Hepatocyte (in vitro differentiated cells): ENCODE measurements around the gene MOG. TPM values are rescaled to one million over a fixed set of nuclear protein-coding genes. Genes with fewer than 3 reads are reported as not detected.

ENCODE experiments used
- DNase-seq: peaks from one replicate; pipeline ENCODE4 v3.0.0-alpha.2; 2016; ENCODE audit warnings: low spot score
- H2AFZ ChIP-seq: fragments of 200-600 bp; sonication (generic); 2 replicates; pipeline ENCODE4 v1.6.0; 2016; ENCODE audit warnings: antibody characterized with exemption, mild to moderate bottlenecking
- H3K27ac ChIP-seq: fragments of 200-600 bp; sonication (generic); 2 replicates; pipeline ENCODE4 v1.5.1; 2016; ENCODE audit warnings: mild to moderate bottlenecking
- H3K27me3 ChIP-seq: fragments of 200-600 bp; sonication (generic); 2 replicates; pipeline ENCODE4 v1.6.1; 2016
- H3K36me3 ChIP-seq: fragments of 200-600 bp; sonication (generic); replicated peaks from 2 replicates; pipeline ENCODE4 v1.5.1; 2016; ENCODE audit warnings: low read depth; ENCODE audit not compliant: insufficient read depth
- H3K4me1 ChIP-seq: fragments of 200-600 bp; sonication (generic); 2 replicates; pipeline ENCODE4 v1.5.1; 2016; ENCODE audit warnings: mild to moderate bottlenecking, moderate library complexity; ENCODE audit not compliant: insufficient read depth
- H3K4me2 ChIP-seq: fragments of 200-600 bp; sonication (generic); 2 replicates; pipeline ENCODE4 v1.6.0; 2016
- H3K4me3 ChIP-seq: fragments of 200-600 bp; sonication (generic); 2 replicates; pipeline ENCODE4 v1.5.1; 2016; ENCODE audit warnings: mild to moderate bottlenecking
- H3K79me2 ChIP-seq: fragments of 200-600 bp; sonication (generic); 2 replicates; pipeline ENCODE4 v1.6.0; 2017; ENCODE audit warnings: mild to moderate bottlenecking
- H3K9me2 ChIP-seq: fragments of 200-600 bp; sonication (generic); replicated peaks from 2 replicates; pipeline ENCODE4 v1.6.0; 2017; ENCODE audit warnings: mild to moderate bottlenecking; ENCODE audit not compliant: insufficient read depth
- H3K9me3 ChIP-seq: fragments of 200-600 bp; sonication (generic); 2 replicates; pipeline ENCODE4 v1.5.1; 2016; ENCODE audit warnings: low read depth, mild to moderate bottlenecking
- H4K20me1 ChIP-seq: fragments of 200-600 bp; sonication (generic); 2 replicates; pipeline ENCODE4 v1.6.0; 2016; ENCODE audit warnings: mild to moderate bottlenecking; ENCODE audit not compliant: insufficient read depth, poor library complexity, severe bottlenecking
- CTCF ChIP-seq: fragments of 200-600 bp; sonication (generic); IDR thresholded peaks from 2 replicates; pipeline ENCODE4 v1.5.1; 2016; ENCODE audit warnings: antibody characterized with exemption, mild to moderate bottlenecking; ENCODE audit not compliant: poor library complexity
- EZH2 ChIP-seq: fragments of 200-600 bp; sonication (generic); IDR thresholded peaks from 2 replicates; pipeline ENCODE4 v1.6.1; 2016; ENCODE audit warnings: antibody characterized with exemption, mild to moderate bottlenecking, borderline replicate concordance
- EZH2phosphoT487 ChIP-seq: fragments of 200-600 bp; sonication (generic); IDR thresholded peaks from one replicate; pipeline ENCODE4 v1.6.1; 2018; ENCODE audit warnings: antibody characterized with exemption, mild to moderate bottlenecking, low read depth, moderate library complexity; ENCODE audit not compliant: unreplicated experiment, severe bottlenecking
- WGBS: methylation state at CpG from one replicate; pipeline ENCODE4 v1.1.6; 2016; ENCODE audit warnings: low lambda C conversion rate; ENCODE audit errors: missing lambda C conversion rate; 5-methylcytosine and 5-hydroxymethylcytosine counted together
- polyA plus RNA-seq: library from polyadenylated mRNA; unstranded; fragments of >200 nt; fragmentation: Nextera tagmentation; extraction: Ambion mirVana; gene quantifications from 2 replicates; pipeline ENCODE4 v1.2.1, GENCODE V29; 2016
- total RNA-seq: library from RNA; depleted of rRNA; stranded (reverse); fragments of >200 nt; gene quantifications from 2 replicates; pipeline ENCODE4 v1.2.3, GENCODE V29; 2014

The MOG gene
- total RNA-seq (not detected in 2 replicates), polyA plus RNA-seq (not detected in 2 replicates)

- H3K27me3 ChIP-seq: peaks cover 6% of the 10 kb centered on the region
- H4K20me1 ChIP-seq: no peaks in the 10 kb centered on the region
- H3K4me2 ChIP-seq: no peak within 1 kb of the TSS
- H3K9me3 ChIP-seq: no peaks in the 10 kb centered on the region
- H3K36me3 ChIP-seq: no peaks in the 10 kb centered on the region
- no peak within 1 kb of the TSS for H3K4me3 ChIP-seq
- no peak for DNase-seq
- H3K4me1 ChIP-seq: no peaks in the 10 kb centered on the region
- no peak within 1 kb of the TSS for H3K27ac ChIP-seq
- H3K79me2 ChIP-seq: no peaks in the 10 kb centered on the region
- no peak within 1 kb of the TSS for H2AFZ ChIP-seq
- WGBS: 87% methylated on average over 4 of the region's 4 CpGs
- TF ChIP-seq CTCF: no peak
- no peak for TF ChIP-seq EZH2
- no peak for TF ChIP-seq EZH2phosphoT487
- H3K9me2 ChIP-seq: no peaks in the 10 kb centered on the region
Observed at GRCh38 chr6:29656798-29657197, at the start of gene MOG. Gene MOG, plus strand, starts transcription at chr6:29657092. Its CDS starts 118 bp downstream, at chr6:29657210.

- H3K27ac ChIP-seq: no peak overlapping the region
- H3K79me2 ChIP-seq: no peaks in the 10 kb centered on the region
- no peak overlapping the region for H2AFZ ChIP-seq
- TF ChIP-seq CTCF: no peak
- H4K20me1 ChIP-seq: no peaks in the 10 kb centered on the region
- no peaks in the 10 kb centered on the region for H3K4me1 ChIP-seq
- DNase-seq: no peak
- no peaks in the 10 kb centered on the region for H3K36me3 ChIP-seq
- H3K9me3 ChIP-seq: no peaks in the 10 kb centered on the region
- H3K4me2 ChIP-seq: no peak overlapping the region
- H3K9me2 ChIP-seq: no peaks in the 10 kb centered on the region
- no peaks in the 10 kb centered on the region for H3K27me3 ChIP-seq
- no peak overlapping the region for H3K4me3 ChIP-seq
Observed at GRCh38 chr6:29608131-29608530, 48.8 kb upstream of the MOG start.

GRCh38 chr6:29610540-29610939, 46.4 kb upstream of the MOG start:
- H3K4me1 ChIP-seq: no peaks in the 10 kb centered on the region
- no peaks in the 10 kb centered on the region for H3K9me3 ChIP-seq
- H3K9me2 ChIP-seq: no peaks in the 10 kb centered on the region
- no peaks in the 10 kb centered on the region for H3K27me3 ChIP-seq
- H4K20me1 ChIP-seq: no peaks in the 10 kb centered on the region
- H3K36me3 ChIP-seq: no peaks in the 10 kb centered on the region
- no peak overlapping the region for H3K4me2 ChIP-seq
- H2AFZ ChIP-seq: no peak overlapping the region
- no peaks in the 10 kb centered on the region for H3K79me2 ChIP-seq
- 80% methylated on average over 4 of the region's 4 CpGs for WGBS
- DNase-seq: no peak
- no peak for TF ChIP-seq CTCF
- TF ChIP-seq EZH2: no peak
- no peak for TF ChIP-seq EZH2phosphoT487
- no peak overlapping the region for H3K27ac ChIP-seq
- no peak overlapping the region for H3K4me3 ChIP-seq

- Histone ChIP-seq H3K27ac (no peak overlapping the region), H3K4me3 (no peak overlapping the region), H3K27me3 (no peaks in the 10 kb centered on the region), H3K36me3 (no peaks in the 10 kb centered on the region), H3K79me2 (no peaks in the 10 kb centered on the region), H4K20me1 (no peaks in the 10 kb centered on the region), H3K9me2 (no peaks in the 10 kb centered on the region), H3K9me3 (no peaks in the 10 kb centered on the region), H3K4me1 (no peaks in the 10 kb centered on the region), H3K4me2 (no peak overlapping the region), H2AFZ (no peak overlapping the region)
- WGBS: 89% methylated on average over 4 of the region's 4 CpGs
- no peak for TF ChIP-seq CTCF
- no peak for TF ChIP-seq EZH2
- TF ChIP-seq EZH2phosphoT487: no peak
- DNase-seq: no peak
Observed at GRCh38 chr6:29611426-29611825, 45.5 kb upstream of the MOG start.
